IMR-90 (cell line): Measurements from ENCODE around the gene MFGE8. TPM values are rescaled to one million over a fixed set of nuclear protein-coding genes. Genes with fewer than 3 reads are reported as not detected.
A peak's percentile ranks its signal among the peaks of the same experiment; 100 is the strongest.

Experiments used
- ATAC-seq: fragments of 200-7000 bp; cut with Tn5 transposase; 2 replicates; pipeline ENCODE4 v1.9.1; 2020; ENCODE audit warnings: low read depth, mild to moderate bottlenecking, moderate library complexity
- BruUV-seq: library from RNA; stranded (reverse); fragments of 400-500 nt; replicated peaks from 2 replicates; lab custom pipeline; 2021; lab: Mats Ljungman, UMichigan
- CTCF ChIA-PET: fragments of 300-600 bp; formaldehyde crosslinking; extraction: SDS; loops from one replicate; lab custom pipeline; 2021; ENCODE audit warnings: antibody characterized with exemption; lab: Yijun Ruan, JAX
- POLR2A ChIA-PET: fragments of 300-600 bp; sonication (Branson Sonifier 250); formaldehyde crosslinking; loops from one replicate; lab custom pipeline; 2022; ENCODE audit warnings: antibody characterized with exemption; ENCODE audit not compliant: unreplicated experiment; lab: Charles Lee
- DNase-seq: peaks from one replicate; pipeline ENCODE4 v3.0.0; 2013
- H2AFZ ChIP-seq: replicated peaks from 2 replicates; pipeline ENCODE3; 2013; ENCODE audit warnings: low read length, mild to moderate bottlenecking; ENCODE audit not compliant: poor library complexity
- H2AK5ac ChIP-seq: 2 replicates; pipeline ENCODE4 v1.6.1; 2013; ENCODE audit warnings: low read depth, low read length, inconsistent platforms
- H2AK9ac ChIP-seq: replicated peaks from 2 replicates; pipeline ENCODE3; 2013; ENCODE audit warnings: mild to moderate bottlenecking, low read depth, low read length, moderate library complexity; ENCODE audit not compliant: poor library complexity
- H2BK120ac ChIP-seq: 2 replicates; pipeline ENCODE4 v1.6.1; 2013; ENCODE audit warnings: low read depth, low read length, inconsistent platforms
- H2BK15ac ChIP-seq: 3 replicates; pipeline ENCODE4 v1.6.1; 2013; ENCODE audit warnings: low read depth, low read length, inconsistent platforms
- H2BK20ac ChIP-seq: 2 replicates; pipeline ENCODE4 v1.6.1; 2013; ENCODE audit warnings: low read depth, mild to moderate bottlenecking, inconsistent platforms, low read length, moderate library complexity
- H2BK5ac ChIP-seq: 2 replicates; pipeline ENCODE4 v1.6.1; 2013; ENCODE audit warnings: mild to moderate bottlenecking, low read depth, low read length, inconsistent platforms; ENCODE audit not compliant: poor library complexity, severe bottlenecking
- H3K14ac ChIP-seq: replicated peaks from 2 replicates; pipeline ENCODE4 v1.6.1; 2013; ENCODE audit warnings: low read depth, low read length, inconsistent platforms
- H3K18ac ChIP-seq: 2 replicates; pipeline ENCODE4 v1.6.1; 2013; ENCODE audit warnings: low read depth, low read length, control low read depth
- H3K23ac ChIP-seq: 2 replicates; pipeline ENCODE4 v1.6.1; 2013; ENCODE audit warnings: low read depth, low read length, inconsistent platforms
- H3K27ac ChIP-seq: 2 replicates; pipeline ENCODE4 v1.5.1; 2013; ENCODE audit warnings: mild to moderate bottlenecking, control low read depth, low read length; ENCODE audit not compliant: insufficient read depth
- H3K27me3 ChIP-seq: 2 replicates; pipeline ENCODE4 v1.6.1; 2013; ENCODE audit warnings: low read length; ENCODE audit not compliant: control insufficient read depth, insufficient read depth
- H3K36me3 ChIP-seq: 2 replicates; pipeline ENCODE4 v1.6.1; 2013; ENCODE audit warnings: low read length, mixed read lengths; ENCODE audit not compliant: control insufficient read depth, insufficient read depth
- H3K4ac ChIP-seq: 2 replicates; pipeline ENCODE4 v1.6.1; 2013; ENCODE audit warnings: low read depth, low read length, inconsistent platforms
- H3K4me1 ChIP-seq: 2 replicates; pipeline ENCODE4 v1.6.1; 2013; ENCODE audit warnings: low read length, mixed read lengths; ENCODE audit not compliant: control insufficient read depth, insufficient read depth
- H3K4me2 ChIP-seq: 2 replicates; pipeline ENCODE4 v1.6.1; 2013; ENCODE audit warnings: low read depth, mild to moderate bottlenecking, control low read depth, low read length, moderate library complexity
- H3K4me3 ChIP-seq: 2 replicates; pipeline ENCODE4 v1.5.1; 2013; ENCODE audit warnings: low read depth, mild to moderate bottlenecking, control low read depth, low read length, moderate library complexity; ENCODE audit not compliant: insufficient read depth
- H3K56ac ChIP-seq: 2 replicates; pipeline ENCODE4 v1.6.1; 2013; ENCODE audit warnings: low read length, inconsistent platforms; ENCODE audit not compliant: insufficient read depth; ENCODE audit errors: extremely low read depth
- H3K79me1 ChIP-seq, 2 experiments: 2 replicates each; pipeline ENCODE4 v1.6.1; 2013; ENCODE audit warnings: low read length in 2 of 2, inconsistent platforms in 1 of 2, low read depth in 1 of 2
- H3K9ac ChIP-seq: 2 replicates; pipeline ENCODE4 v1.6.1; 2013; ENCODE audit warnings: low read depth, low read length, control low read depth
- H3K9me1 ChIP-seq: 2 replicates; pipeline ENCODE4 v1.6.1; 2013; ENCODE audit warnings: low read length, inconsistent platforms; ENCODE audit not compliant: insufficient read depth
- H3K9me3 ChIP-seq: 2 replicates; pipeline ENCODE4 v1.6.1; 2013; ENCODE audit warnings: low read length; ENCODE audit not compliant: control insufficient read depth, insufficient read depth
- H4K20me1 ChIP-seq: 2 replicates; pipeline ENCODE4 v1.6.1; 2013; ENCODE audit warnings: low read length, inconsistent platforms; ENCODE audit not compliant: insufficient read depth
- H4K5ac ChIP-seq: 2 replicates; pipeline ENCODE4 v1.6.1; 2013; ENCODE audit warnings: mild to moderate bottlenecking, low read depth, low read length, control low read depth
- H4K8ac ChIP-seq, 2 experiments: 2 replicates each; pipeline ENCODE4 v1.6.1; 2013; ENCODE audit warnings: low read depth in 2 of 2, low read length in 2 of 2, control low read depth in 1 of 2, inconsistent platforms in 1 of 2
- H4K91ac ChIP-seq: 2 replicates; pipeline ENCODE4 v1.6.1; 2013; ENCODE audit warnings: low read depth, low read length, inconsistent platforms; ENCODE audit not compliant: insufficient read depth
- BHLHE40 ChIP-seq: fragments of 150-350 bp; IDR thresholded peaks from 2 replicates; pipeline ENCODE4 v1.6.1; 2016; ENCODE audit warnings: mild to moderate bottlenecking, low read depth, low read length
- CEBPB ChIP-seq: IDR thresholded peaks from 2 replicates; pipeline ENCODE4 v1.6.1; 2012; ENCODE audit warnings: low read depth, low read length, improper control_type of control experiment
- CHD1 ChIP-seq: IDR thresholded peaks from 2 replicates; pipeline ENCODE4 v1.6.1; 2012; ENCODE audit warnings: low read depth, low read length, improper control_type of control experiment
- CTCF ChIP-seq: conservative IDR thresholded peaks from 2 replicates; pipeline ENCODE4 v1.5.1; 2012; ENCODE audit warnings: mild to moderate bottlenecking, low read depth, low read length, improper control_type of control experiment
- FOS ChIP-seq: fragments of 150-350 bp; IDR thresholded peaks from 2 replicates; pipeline ENCODE4 v1.6.1; 2016; ENCODE audit warnings: low read depth, low read length
- MAFK ChIP-seq: IDR thresholded peaks from 2 replicates; pipeline ENCODE4 v1.6.1; 2012; ENCODE audit warnings: low read depth, low read length, improper control_type of control experiment
- MAZ ChIP-seq: IDR thresholded peaks from 2 replicates; pipeline ENCODE4 v1.6.1; 2012; ENCODE audit warnings: low read depth, mild to moderate bottlenecking, low read length, improper control_type of control experiment, moderate library complexity, borderline replicate concordance
- MXI1 ChIP-seq: IDR thresholded peaks from 2 replicates; pipeline ENCODE4 v1.6.1; 2012; ENCODE audit warnings: low read depth, mild to moderate bottlenecking, low read length, moderate library complexity, borderline replicate concordance
- NFE2L2 ChIP-seq: fragments of 150-350 bp; IDR thresholded peaks from 2 replicates; pipeline ENCODE4 v1.6.1; 2016; ENCODE audit warnings: low read depth, mild to moderate bottlenecking, low read length
- POLR2A ChIP-seq: IDR thresholded peaks from 2 replicates; pipeline ENCODE4 v1.6.1; 2012; ENCODE audit warnings: mild to moderate bottlenecking, low read depth, low read length
- RAD21 ChIP-seq: IDR thresholded peaks from 2 replicates; pipeline ENCODE4 v1.6.1; 2012; ENCODE audit warnings: low read length, improper control_type of control experiment
- RCOR1 ChIP-seq: IDR thresholded peaks from 2 replicates; pipeline ENCODE4 v1.6.1; 2012; ENCODE audit warnings: mild to moderate bottlenecking, low read length, improper control_type of control experiment; ENCODE audit not compliant: insufficient replicate concordance
- RFX5 ChIP-seq: IDR thresholded peaks from 2 replicates; pipeline ENCODE4 v1.8.0; 2012; ENCODE audit warnings: low read depth, mild to moderate bottlenecking, low read length, moderate library complexity
- SMC3 ChIP-seq: fragments of 150-350 bp; IDR thresholded peaks from 2 replicates; pipeline ENCODE4 v1.6.1; 2016; ENCODE audit warnings: low read depth, mild to moderate bottlenecking, antibody characterized with exemption, low read length, moderate library complexity
- WGBS, 2 experiments: methylation state at CpG; one replicate each; pipeline versions ENCODE4 v1.1.5 to v1.1.7; 2013; ENCODE audit warnings: missing lambda C conversion rate in 2 of 2; ENCODE audit not compliant: insufficient read length in 1 of 2; ENCODE audit errors: extremely low coverage in 2 of 2; 5-methylcytosine and 5-hydroxymethylcytosine counted together
- dilution Hi-C: fragments of 300-500 bp; cut with HindIII; formaldehyde crosslinking; loops from one replicate; pipeline ENCODE4 v1.14.3; 2018; ENCODE audit warnings: low sequenced_read_pairs; ENCODE audit not compliant: unreplicated experiment
- in situ Hi-C: fragments of 300-500 bp; cut with MboI; formaldehyde crosslinking; loops from 3 replicates; pipeline ENCODE4 v1.14.3; 2019; ENCODE audit warnings: low sequenced_read_pairs, inconsistent platforms, mixed read lengths
- intact Hi-C: fragments of 100-400 bp; cut with micrococcal nuclease; formaldehyde crosslinking; loops from 2 replicates; pipeline ENCODE4 v1.10.0; 2022
- polyA plus RNA-seq, 3 experiments: library from polyadenylated mRNA; depleted of rRNA; stranded (reverse); fragments of >200 nt; gene quantifications; 2 replicates each; pipeline ENCODE4 v1.2.3, GENCODE V29; 2012; ENCODE audit warnings: low replicate concordance in 1 of 3
- total RNA-seq: library from RNA; depleted of rRNA; stranded (reverse); fragments of >200 nt; gene quantifications from 2 replicates; pipeline ENCODE4 v1.2.3, GENCODE V29; 2012
- TF ChIP-seq, protein P1 (sequence below): fragments of 150-350 bp; IDR thresholded peaks from 2 replicates; pipeline ENCODE4 v1.6.1; 2017; ENCODE audit warnings: mild to moderate bottlenecking, antibody characterized with exemption, low read length, low read depth
- TF ChIP-seq, protein P2 (sequence below): fragments of 150-350 bp; IDR thresholded peaks from 2 replicates; pipeline ENCODE4 v1.6.1; 2016; ENCODE audit warnings: low read depth, mild to moderate bottlenecking, low read length, moderate library complexity, borderline replicate concordance

Gene MFGE8
- total and polyA plus RNA-seq, 2 of the 4 experiments (the other 2 are of a cell fraction): 232 to 1,912 TPM

DNA sequence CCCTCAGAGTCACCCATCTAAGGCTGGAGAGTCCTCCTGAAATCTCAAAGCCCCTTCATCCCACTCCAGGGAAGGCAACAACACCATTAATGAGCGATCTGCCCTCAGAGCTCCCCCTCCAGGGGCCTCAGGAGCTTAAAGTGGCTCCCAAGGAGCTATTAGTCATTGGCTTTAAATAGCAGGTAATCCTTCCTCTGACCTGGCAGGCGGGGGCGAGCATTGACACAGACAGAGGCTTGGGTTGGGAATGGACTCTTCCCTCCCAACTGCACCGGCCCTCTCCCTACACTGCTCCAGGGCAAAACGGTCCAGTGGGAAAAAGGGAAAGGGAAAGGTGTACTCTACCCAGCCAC, 1.4 kb downstream of the MFGE8 start:
- Histone ChIP-seq H3K14ac (peak overlapping the region; percentile 89), H2BK15ac (peak overlapping the region; percentile 72; the same call in 2 of the 3 replicates), H3K4me3 (peak overlapping the region; percentile 97), H4K5ac (peak overlapping the region; percentile 91; the same call in 1 of the 2 replicates), H3K56ac (peak overlapping the region; percentile 83; the same call in 1 of the 2 replicates), H2AK9ac (peak overlapping the region; percentile 44), H3K4me1 (peaks cover 27% of the 10 kb centered on the region), H3K79me1 (peaks cover 20 to 59% of the 10 kb centered on the region in 2 experiments; a peak in 3 of 4 replicates), H2AK5ac (peak overlapping the region; percentile 97), H2AFZ (peak overlapping the region; percentile 39), H3K4ac (peak overlapping the region; percentile 96), H4K20me1 (peaks cover 54% of the 10 kb centered on the region), H4K8ac (peak overlapping the region; percentile 75 to 86; a peak in 3 of 4 replicates), H3K23ac (peak overlapping the region; percentile 68), H3K9me3 (no peaks in the 10 kb centered on the region), H3K18ac (peak overlapping the region; percentile 85), H3K36me3 (peaks cover 35% of the 10 kb centered on the region), H4K91ac (peak overlapping the region; percentile 94), H3K9ac (peak overlapping the region; percentile 94), H2BK120ac (peak overlapping the region; percentile 83), H2BK20ac (peak overlapping the region; percentile 61), H3K9me1 (peaks cover 33% of the 10 kb centered on the region), H3K27ac (peak overlapping the region; percentile 83), H2BK5ac (peak overlapping the region; percentile 87), H3K27me3 (no peaks in the 10 kb centered on the region), H3K4me2 (peak overlapping the region; percentile 98)
- ChIA-PET POLR2A (no interaction called here), CTCF (interaction anchor here (1.0 kb wide), 1 partner anchor 104 kb away, joined by 4 read pairs; no protein-coding TSS in a partner anchor)
- no TSS peak for BruUV-seq
- TF ChIP-seq CHD1: no peak
- no peak for TF ChIP-seq NFE2L2
- TF ChIP-seq MXI1: no peak
- 0 out of 2 replicates have a peak, but pooled peaks have one; percentile 32 for TF ChIP-seq MAZ
- TF ChIP-seq, protein P1, sequence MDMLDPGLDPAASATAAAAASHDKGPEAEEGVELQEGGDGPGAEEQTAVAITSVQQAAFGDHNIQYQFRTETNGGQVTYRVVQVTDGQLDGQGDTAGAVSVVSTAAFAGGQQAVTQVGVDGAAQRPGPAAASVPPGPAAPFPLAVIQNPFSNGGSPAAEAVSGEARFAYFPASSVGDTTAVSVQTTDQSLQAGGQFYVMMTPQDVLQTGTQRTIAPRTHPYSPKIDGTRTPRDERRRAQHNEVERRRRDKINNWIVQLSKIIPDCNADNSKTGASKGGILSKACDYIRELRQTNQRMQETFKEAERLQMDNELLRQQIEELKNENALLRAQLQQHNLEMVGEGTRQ: no peak
- TF ChIP-seq FOS: 0 out of 2 replicates have a peak, but pooled peaks have one; percentile 16
- no peak for TF ChIP-seq RFX5
- TF ChIP-seq RCOR1: no peak
- TF ChIP-seq SMC3: no peak
- TF ChIP-seq, protein P2, sequence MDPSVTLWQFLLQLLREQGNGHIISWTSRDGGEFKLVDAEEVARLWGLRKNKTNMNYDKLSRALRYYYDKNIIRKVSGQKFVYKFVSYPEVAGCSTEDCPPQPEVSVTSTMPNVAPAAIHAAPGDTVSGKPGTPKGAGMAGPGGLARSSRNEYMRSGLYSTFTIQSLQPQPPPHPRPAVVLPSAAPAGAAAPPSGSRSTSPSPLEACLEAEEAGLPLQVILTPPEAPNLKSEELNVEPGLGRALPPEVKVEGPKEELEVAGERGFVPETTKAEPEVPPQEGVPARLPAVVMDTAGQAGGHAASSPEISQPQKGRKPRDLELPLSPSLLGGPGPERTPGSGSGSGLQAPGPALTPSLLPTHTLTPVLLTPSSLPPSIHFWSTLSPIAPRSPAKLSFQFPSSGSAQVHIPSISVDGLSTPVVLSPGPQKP: no peak
- no peak for TF ChIP-seq BHLHE40
- TF ChIP-seq CEBPB: no peak
- no peak for TF ChIP-seq MAFK
- TF ChIP-seq CTCF: 0 out of 2 replicates have a peak, but pooled peaks have one; percentile 12
- TF ChIP-seq POLR2A: peak; percentile 77
- TF ChIP-seq RAD21: no peak; the same call in 1 of the 2 replicates
- dilution Hi-C loops: loop anchor here (25.0 kb wide), 1 partner anchor 101 kb away; no protein-coding TSS in a partner anchor
- DNase-seq (peak; percentile 70), ATAC-seq (no peak)
- no CpG with 5 or more reads among the region's 5 CpGs for WGBS, 2 experiments
- intact Hi-C loops: no loop called here
- in situ Hi-C loops: no loop called here
